ENCODE results near the gene USP24.
"Not testable (repeated sequence)": the region's sequence is repeated elsewhere in the genome, so short reads cannot be mapped to it uniquely, and the experiment has no call there.

Gene USP24

GRCh38 chr1:55196433-55197035, 18.6 kb downstream of the USP24 start:
- no peak for DNase-seq (ENCODE audit: low spot score)

GRCh38 chr1:55195521-55196233, 19.5 kb downstream of the USP24 start:
- DNase-seq (ENCODE audit: low spot score), result no peak

DNA sequence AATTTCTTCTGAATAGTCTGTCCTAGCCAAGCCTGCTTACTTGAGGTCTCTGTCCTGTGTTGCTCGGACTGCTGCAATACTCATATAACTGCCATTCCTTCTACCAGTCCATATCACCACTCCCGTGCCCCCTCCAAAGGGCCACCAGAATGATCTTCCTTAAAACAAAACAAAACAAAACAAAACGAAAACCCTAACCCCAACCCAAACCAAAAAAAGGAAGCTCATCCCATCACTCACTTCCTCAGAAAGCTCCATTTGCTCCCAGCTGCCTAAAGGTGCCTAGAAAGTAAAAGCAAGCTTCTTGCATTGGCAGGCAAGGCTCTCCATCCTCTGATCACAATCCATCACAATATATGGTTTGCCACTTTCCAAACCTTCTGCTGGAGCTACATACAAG, 20.3 kb downstream of the USP24 start:
- DNase-seq (ENCODE audit: low spot score), result no peak

DNA sequence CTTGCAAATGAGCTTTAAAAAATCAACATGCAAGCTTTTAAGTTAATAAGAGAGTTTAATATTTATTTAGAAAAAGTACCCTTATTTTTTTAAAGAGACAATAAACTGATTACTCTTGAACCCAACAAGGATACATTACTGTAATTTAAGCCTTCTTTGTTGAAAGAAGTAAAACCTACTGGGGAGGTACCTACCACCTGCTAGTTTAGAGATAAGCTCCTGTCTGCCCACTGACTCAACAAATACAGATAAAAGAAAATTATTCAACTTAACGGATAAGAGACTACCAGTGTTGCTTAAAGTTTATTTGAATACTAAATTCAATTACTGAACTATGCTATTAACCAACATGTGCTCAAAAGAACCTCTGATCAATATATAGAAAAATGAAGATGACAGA, 23.1 kb downstream of the USP24 start:
- DNase-seq (ENCODE audit: low spot score), result no peak

DNA sequence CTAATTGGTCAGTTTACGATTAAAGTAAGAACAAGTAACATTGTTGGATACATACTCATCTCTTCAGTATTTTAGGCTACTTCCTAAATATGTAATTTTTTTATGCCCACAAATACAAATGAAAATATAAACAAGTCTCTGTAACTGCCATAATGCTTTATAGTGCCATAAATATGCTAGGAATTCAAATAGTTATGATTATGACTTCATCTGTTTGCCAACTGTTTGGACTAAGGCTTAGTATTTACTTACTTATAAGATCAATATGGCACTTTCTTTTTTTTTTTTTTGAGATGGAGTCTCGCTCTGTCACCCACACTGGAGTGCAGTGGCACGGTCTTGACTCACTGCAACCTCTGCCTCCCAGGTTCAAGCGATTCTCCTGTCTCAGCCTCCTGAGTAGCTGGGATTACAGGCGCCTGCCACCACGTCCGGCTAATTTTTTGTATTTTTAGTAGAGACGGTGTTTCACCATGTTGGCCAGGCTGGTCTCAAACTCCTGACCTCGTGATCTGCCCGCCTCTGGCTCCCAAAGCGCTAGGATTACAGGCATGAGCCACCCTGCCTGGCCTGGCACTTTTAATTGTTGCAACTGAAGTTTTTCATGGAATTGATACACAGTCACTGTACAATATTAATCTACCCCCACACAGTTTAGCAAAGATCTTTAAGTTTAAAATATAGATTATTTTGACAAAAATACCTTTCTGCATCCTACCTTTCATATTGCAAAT, 23.8 kb downstream of the USP24 start:
- not testable (repeated sequence) for DNase-seq (ENCODE audit: low spot score)

DNA sequence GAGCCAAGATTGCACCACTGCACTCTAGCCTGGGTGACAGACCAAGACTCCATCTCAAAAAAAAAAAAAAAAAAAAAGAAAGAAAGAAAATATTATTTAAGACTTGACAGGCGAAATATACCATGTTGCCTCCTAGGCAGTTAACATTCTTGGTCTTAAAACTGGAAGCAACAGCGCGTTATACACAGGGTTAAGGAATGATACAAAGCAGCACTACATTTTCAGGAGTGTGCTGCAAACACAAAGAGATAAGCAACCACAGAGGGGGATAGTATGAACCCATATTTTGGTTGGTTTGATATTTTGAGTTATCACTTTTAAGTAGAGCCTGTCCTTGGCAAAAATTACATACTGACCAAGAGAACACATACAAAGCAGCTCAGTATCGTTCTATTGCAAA, 25.1 kb downstream of the USP24 start:
- no peak for DNase-seq (ENCODE audit: low spot score)

GRCh38 chr1:55188909-55189308, 26.3 kb downstream of the USP24 start:
- DNase-seq (ENCODE audit: low spot score), result no peak

DNA sequence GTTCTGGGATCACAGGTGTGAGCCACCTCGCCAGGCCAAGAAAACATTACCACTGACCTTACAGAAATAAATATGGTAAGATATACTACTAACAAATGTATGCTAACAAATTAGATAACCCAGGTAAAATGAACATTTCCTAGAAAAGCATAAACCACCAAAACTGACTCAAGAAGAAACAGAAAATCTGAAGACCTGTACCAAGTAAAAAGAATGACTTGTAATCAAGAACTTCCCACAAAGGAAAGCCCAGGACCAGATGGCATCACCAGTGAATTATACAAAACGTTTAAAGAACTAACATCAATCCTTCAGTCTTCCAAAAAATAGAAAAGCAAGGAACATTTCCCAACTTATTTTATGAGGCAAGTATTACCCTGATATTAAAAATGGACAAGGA, 29.3 kb downstream of the USP24 start:
- no peak for DNase-seq (ENCODE audit: low spot score)

DNA sequence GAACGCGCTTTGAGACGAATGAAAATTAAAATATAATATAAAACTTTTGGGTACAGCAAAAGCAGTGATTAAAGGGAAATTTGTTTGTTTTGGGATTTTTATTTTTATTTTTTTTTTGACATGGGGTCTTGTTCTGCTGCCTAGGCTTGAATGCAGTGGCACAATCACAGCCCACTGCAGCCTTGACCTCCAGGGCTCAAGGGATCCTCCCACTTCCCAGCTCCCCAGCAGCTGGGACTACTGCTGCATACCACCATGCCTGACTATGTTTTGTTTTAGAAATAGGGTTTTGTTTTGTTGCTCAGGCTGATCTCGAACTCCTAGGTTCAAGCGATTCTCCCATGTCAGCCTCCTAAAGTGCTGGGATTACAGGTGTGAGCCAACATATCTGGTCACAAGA, 30.3 kb downstream of the USP24 start:
- DNase-seq (ENCODE audit: low spot score), result no peak

DNA sequence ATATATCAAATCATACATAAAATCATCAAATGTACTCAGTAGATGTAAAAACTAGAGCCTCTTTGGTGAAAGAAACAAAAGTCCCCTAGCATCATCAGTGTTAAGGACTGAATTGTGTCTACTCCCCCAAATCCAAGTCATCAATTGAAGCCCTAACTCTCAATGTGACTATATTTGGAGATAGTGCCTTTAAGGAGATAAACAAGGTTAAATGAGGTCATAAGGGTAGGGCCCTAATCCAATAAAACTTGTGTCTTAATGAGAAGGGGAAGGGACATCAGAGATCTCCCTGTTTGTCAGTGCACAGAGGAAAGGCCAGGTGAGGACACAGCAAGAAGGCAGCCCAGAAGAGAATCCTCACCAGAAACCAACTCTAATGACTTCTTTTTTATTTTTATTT, 33.5 kb downstream of the USP24 start:
- DNase-seq (ENCODE audit: low spot score), result no peak

GRCh38 chr1:55180075-55180670, 35.0 kb downstream of the USP24 start:
- DNase-seq (ENCODE audit: low spot score), result no peak

GRCh38 chr1:55179177-55179835, 35.9 kb downstream of the USP24 start:
- DNase-seq (ENCODE audit: low spot score), result no peak

- no peak for DNase-seq (ENCODE audit: low spot score)
Measured at GRCh38 chr1:55172687-55173086, 42.5 kb downstream of the USP24 start.

GRCh38 chr1:55172272-55172671, 42.9 kb downstream of the USP24 start:
- no peak for DNase-seq (ENCODE audit: low spot score)

- no peak for DNase-seq (ENCODE audit: low spot score)
Measured at GRCh38 chr1:55171694-55172093, 43.5 kb downstream of the USP24 start.

GRCh38 chr1:55170426-55170825, 44.7 kb downstream of the USP24 start:
- DNase-seq (ENCODE audit: low spot score), result no peak

DNA sequence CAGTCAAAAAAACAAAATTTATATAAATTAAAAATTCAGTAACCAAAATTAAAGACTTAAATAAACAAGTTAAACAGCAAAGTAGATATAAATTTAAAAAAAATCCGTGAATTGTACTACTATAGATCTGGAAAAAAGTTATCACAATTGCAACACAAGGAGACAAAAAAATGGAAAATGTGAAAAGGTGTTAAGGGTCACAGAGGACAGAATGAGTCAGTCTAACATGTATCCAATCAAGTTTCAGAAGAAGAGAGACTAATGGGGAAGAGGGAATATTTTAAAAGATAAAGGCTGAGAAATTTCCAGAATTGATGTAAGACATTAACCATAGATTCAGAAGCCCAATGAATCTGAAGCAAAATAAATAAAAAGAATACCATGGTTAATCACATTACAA, 46.0 kb downstream of the USP24 start:
- DNase-seq (ENCODE audit: low spot score), result no peak

DNA sequence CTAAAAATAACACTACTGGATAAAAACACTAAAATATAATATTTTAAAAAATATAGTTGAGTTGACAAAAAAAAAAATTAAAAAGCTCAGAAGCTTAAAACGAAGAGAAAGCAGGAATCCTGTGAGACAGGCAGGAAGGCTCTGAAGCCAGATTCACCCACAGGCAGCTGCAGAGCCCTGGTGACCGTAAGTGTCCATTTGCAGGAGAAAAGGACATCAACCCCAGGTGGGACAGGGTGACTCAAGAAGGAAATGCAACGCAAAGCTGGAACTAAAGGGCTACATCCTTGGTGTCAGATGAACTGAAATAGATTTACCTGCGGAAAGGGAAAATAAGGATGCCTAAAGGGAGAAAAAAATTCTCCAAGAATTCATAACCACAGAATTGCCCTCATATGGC, 46.8 kb downstream of the USP24 start:
- no peak for DNase-seq (ENCODE audit: low spot score)

DNA sequence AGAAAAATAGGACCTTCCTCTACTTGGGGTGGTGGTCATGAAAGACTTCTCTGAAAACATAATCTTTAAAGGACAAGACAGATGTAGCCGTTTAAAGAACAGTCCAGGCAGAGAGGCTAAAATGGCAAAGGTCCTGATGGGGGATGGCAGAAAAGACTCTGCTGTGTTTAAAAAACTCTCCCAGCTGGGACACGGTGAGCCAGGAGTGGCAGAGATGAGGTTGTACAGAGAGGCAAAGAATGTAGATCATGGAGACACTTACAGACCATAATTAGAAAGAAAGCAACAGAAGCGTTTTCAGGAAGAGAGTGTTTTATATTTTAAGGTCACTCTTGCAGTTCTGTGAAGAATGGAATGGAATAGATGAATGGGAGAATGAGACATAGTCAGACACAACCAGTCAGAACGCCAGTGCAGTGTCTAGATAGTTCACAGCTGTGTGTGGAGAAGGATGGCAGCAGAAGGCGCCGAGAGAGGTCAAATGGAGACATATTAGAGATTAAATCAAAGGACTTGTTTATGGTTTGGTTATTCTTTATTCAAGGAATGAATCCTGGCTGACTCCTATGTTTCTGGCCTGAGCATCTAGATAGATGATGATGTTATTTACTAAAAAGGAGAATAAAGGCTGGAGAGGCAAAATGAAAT, 47.8 kb downstream of the USP24 start:
- no peak for DNase-seq (ENCODE audit: low spot score)

DNA sequence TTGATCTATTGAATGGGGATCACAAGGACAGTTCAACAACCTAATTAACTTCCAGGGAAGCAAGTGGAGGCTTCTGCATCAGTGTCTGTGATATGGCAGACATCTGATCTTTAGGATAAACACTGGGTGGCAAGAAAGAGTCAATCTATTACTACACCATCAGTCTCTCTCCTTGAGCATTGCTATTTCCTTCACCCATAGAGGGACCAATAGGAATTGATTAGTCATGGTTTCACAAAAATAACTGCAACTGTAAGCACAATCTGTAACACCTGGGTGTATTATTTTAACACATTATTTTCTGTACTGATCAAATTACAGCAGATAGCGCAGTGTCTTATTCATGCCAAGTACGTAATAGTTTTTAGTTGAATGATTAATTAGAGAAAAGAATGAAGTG, 50.3 kb downstream of the USP24 start:
- DNase-seq (ENCODE audit: low spot score), result no peak

- DNase-seq (ENCODE audit: low spot score), result no peak
Measured at GRCh38 chr1:55159571-55159970, 55.6 kb downstream of the USP24 start.

- DNase-seq (ENCODE audit: low spot score), result no peak
Measured at GRCh38 chr1:55156608-55157007, 58.6 kb downstream of the USP24 start.
